ENCODE data around the gene FARS2.

GRCh38 chr6:5672581-5673011 is 411.3 kb downstream of the FARS2 start:
- TF ChIP-seq ESRRA (IDR thresholded peaks at IDR 0.05; ENCODE audit: borderline replicate concordance, low read depth) = no peak
- TF ChIP-seq NR1H2 (CRISPR knock-in tag; IDR thresholded peaks at IDR 0.05) = no peak
- TF ChIP-seq ZNF280B (CRISPR knock-in tag; IDR thresholded peaks at IDR 0.05) = no peak
- no peak for TF ChIP-seq REST (IDR thresholded peaks at IDR 0.05; ENCODE audit: borderline replicate concordance)
- no peak for TF ChIP-seq REST (CRISPR knock-in tag; IDR thresholded peaks at IDR 0.05; ENCODE audit: low read depth)
